AG08396 (cell line): ENCODE results near the gene TMEM167B.
A peak's percentile ranks its signal among the peaks of the same experiment; 100 is the strongest.
"Not testable (repeated sequence)": the region's sequence is repeated elsewhere in the genome, so short reads cannot be mapped to it uniquely, and the experiment has no call there.

Experiments used
- DNase-seq: peaks from one replicate; pipeline ENCODE4 v3.0.0; 2012; ENCODE audit warnings: low spot score, mixed read lengths

Gene TMEM167B

GRCh38 chr1:109090196-109091077 lies at the start of gene TMEM167B:
TSS of gene TMEM167B (plus strand) at chr1:109090764. CDS start at chr1:109090873, 109 bp downstream.
- peak; percentile 82 for DNase-seq

- DNase-seq, result peak; percentile 41
Measured at GRCh38 chr1:109040989-109041620, 49.5 kb upstream of the TMEM167B start.

- peak; percentile 99 for DNase-seq
Measured at GRCh38 chr1:109041621-109042468, 48.7 kb upstream of the TMEM167B start, which contains the start of gene WDR47. TSS of gene WDR47 (minus strand) at chr1:109042102. CDS start at chr1:109023512, 18,590 bp downstream.

GRCh38 chr1:109045595-109045994 lies 45.0 kb upstream of the TMEM167B start:
- DNase-seq, result no peak

GRCh38 chr1:109046671-109047070 lies 43.9 kb upstream of the TMEM167B start:
- DNase-seq, result no peak

GRCh38 chr1:109047339-109047738 lies 43.2 kb upstream of the TMEM167B start:
- no peak for DNase-seq

- no peak for DNase-seq
Measured at GRCh38 chr1:109048335-109048734, 42.2 kb upstream of the TMEM167B start.

- no peak for DNase-seq
Measured at GRCh38 chr1:109050228-109050995, 40.2 kb upstream of the TMEM167B start.

- DNase-seq, result not testable (repeated sequence)
Measured at GRCh38 chr1:109052145-109052544, 38.4 kb upstream of the TMEM167B start.

- DNase-seq, result no peak
Measured at GRCh38 chr1:109056064-109056463, 34.5 kb upstream of the TMEM167B start.

GRCh38 chr1:109059026-109059425 lies 31.5 kb upstream of the TMEM167B start:
- no peak for DNase-seq

GRCh38 chr1:109060707-109061106 lies 29.9 kb upstream of the TMEM167B start:
- DNase-seq, result no peak

GRCh38 chr1:109061183-109061582 lies 29.4 kb upstream of the TMEM167B start:
- DNase-seq, result no peak

- DNase-seq, result no peak
Measured at GRCh38 chr1:109065137-109065536, 25.4 kb upstream of the TMEM167B start.

- DNase-seq, result no peak
Measured at GRCh38 chr1:109067883-109068282, 22.7 kb upstream of the TMEM167B start.

- DNase-seq, result no peak
Measured at GRCh38 chr1:109069294-109069693, 21.3 kb upstream of the TMEM167B start.

GRCh38 chr1:109075531-109076490 lies 14.8 kb upstream of the TMEM167B start, which contains the start of gene TAF13:
TSS of gene TAF13 (minus strand) at chr1:109076003. CDS start at chr1:109075947, 56 bp downstream.
- DNase-seq, result peak; percentile 95

GRCh38 chr1:109078317-109078716 lies 12.2 kb upstream of the TMEM167B start:
- DNase-seq, result no peak

GRCh38 chr1:109079240-109079622 lies 11.3 kb upstream of the TMEM167B start:
- no peak for DNase-seq

GRCh38 chr1:109080441-109081082 lies 10.0 kb upstream of the TMEM167B start:
- no peak for DNase-seq
